Suppressor macrophage (primary cell): ENCODE results near the gene PRTFDC1.
"Not testable (repeated sequence)": the region's sequence is repeated elsewhere in the genome, so short reads cannot be mapped to it uniquely, and the experiment has no call there.

Experiments
- DNase-seq, 4 experiments: peaks; one replicate each; pipeline ENCODE4 v3.0.0-alpha.2; 2020 to 2022

Gene PRTFDC1

GRCh38 chr10:24929904-24930303 is 22.5 kb downstream of the PRTFDC1 start:
- no peak for DNase-seq

GRCh38 chr10:24929056-24929544 is 23.3 kb downstream of the PRTFDC1 start:
- DNase-seq, result no peak

GRCh38 chr10:24928163-24928562 is 24.2 kb downstream of the PRTFDC1 start:
- no peak for DNase-seq

GRCh38 chr10:24926557-24926956 is 25.8 kb downstream of the PRTFDC1 start:
- DNase-seq, result no peak

GRCh38 chr10:24925799-24926198 is 26.6 kb downstream of the PRTFDC1 start:
- no peak for DNase-seq

- not testable (repeated sequence) for DNase-seq
These were observed 27.9 kb downstream of the PRTFDC1 start for GRCh38 chr10:24924483-24924882.

GRCh38 chr10:24922222-24922868 is 30.1 kb downstream of the PRTFDC1 start:
- peak; percentile 35 to 64 (median 38) for DNase-seq

GRCh38 chr10:24920907-24921881 is 31.2 kb downstream of the PRTFDC1 start:
- peak; percentile 94 to 99 (median 96) for DNase-seq

GRCh38 chr10:24920192-24920591 is 32.2 kb downstream of the PRTFDC1 start:
- DNase-seq, result not testable (repeated sequence)

GRCh38 chr10:24919629-24920028 is 32.8 kb downstream of the PRTFDC1 start:
- DNase-seq, result not testable (repeated sequence)

GRCh38 chr10:24917979-24918378 is 34.4 kb downstream of the PRTFDC1 start:
- no peak for DNase-seq

GRCh38 chr10:24917493-24917892 is 34.9 kb downstream of the PRTFDC1 start:
- DNase-seq, result no peak

GRCh38 chr10:24916365-24916764 is 36.0 kb downstream of the PRTFDC1 start:
- DNase-seq, result peak in 3 of 4 experiments; percentile 42 to 52 (median 47)

- DNase-seq, result peak; percentile 49 to 74 (median 68)
These were observed 37.1 kb downstream of the PRTFDC1 start for GRCh38 chr10:24915304-24915703.

GRCh38 chr10:24914148-24914547 is 38.3 kb downstream of the PRTFDC1 start:
- no peak for DNase-seq

GRCh38 chr10:24912215-24912614 is 40.2 kb downstream of the PRTFDC1 start:
- peak; percentile 70 to 94 (median 82) for DNase-seq

- peak in 1 of 4 experiments; percentile 28 for DNase-seq
These were observed 41.4 kb downstream of the PRTFDC1 start for GRCh38 chr10:24911029-24911428.

- DNase-seq, result no peak
These were observed 41.8 kb downstream of the PRTFDC1 start for GRCh38 chr10:24910574-24910973.

- peak; percentile 35 to 84 (median 70) for DNase-seq
These were observed 43.5 kb downstream of the PRTFDC1 start for GRCh38 chr10:24908793-24909423.

- no peak for DNase-seq
These were observed 44.5 kb downstream of the PRTFDC1 start for GRCh38 chr10:24907956-24908355.

- peak in 2 of 4 experiments; percentile 19 to 25 for DNase-seq
These were observed 46.0 kb downstream of the PRTFDC1 start for GRCh38 chr10:24906372-24906771.

GRCh38 chr10:24904824-24905223 is 47.6 kb downstream of the PRTFDC1 start:
- no peak for DNase-seq

- no peak for DNase-seq
These were observed 50.0 kb downstream of the PRTFDC1 start for GRCh38 chr10:24902400-24902728.
